Mesenchymal stem cell (in vitro differentiated cells and primary cell): Measurements from ENCODE around the gene RAB11FIP5.

Experiments used
- DNase-seq: peaks from one replicate; pipeline ENCODE4 v3.0.0-alpha.2; 2013
- H2AFZ ChIP-seq: one replicate; pipeline ENCODE4 v1.6.1; 2013; ENCODE audit warnings: low read depth, mild to moderate bottlenecking, control low read depth, inconsistent platforms, low read length, moderate library complexity
- H2AK5ac ChIP-seq: 2 replicates; pipeline ENCODE4 v1.6.1; 2013; ENCODE audit warnings: low read length, moderate library complexity, mild to moderate bottlenecking, inconsistent platforms; ENCODE audit not compliant: severe bottlenecking
- H2BK120ac ChIP-seq: one replicate; pipeline ENCODE4 v1.6.1; 2013; ENCODE audit warnings: low read depth, mild to moderate bottlenecking, inconsistent platforms, low read length, moderate library complexity
- H2BK12ac ChIP-seq, 2 experiments: one replicate each; pipeline ENCODE4 v1.6.1; 2013; ENCODE audit warnings: inconsistent platforms in 2 of 2, low read length in 2 of 2, mild to moderate bottlenecking in 2 of 2, moderate library complexity in 2 of 2, control low read depth in 1 of 2
- H2BK15ac ChIP-seq: one replicate; pipeline ENCODE4 v1.6.1; 2013; ENCODE audit warnings: mild to moderate bottlenecking, low read depth, inconsistent platforms; ENCODE audit not compliant: poor library complexity, severe bottlenecking
- H2BK5ac ChIP-seq: 2 replicates; pipeline ENCODE4 v1.6.1; 2013; ENCODE audit warnings: low read depth, mild to moderate bottlenecking, low read length, control low read depth, inconsistent platforms; ENCODE audit not compliant: poor library complexity, severe bottlenecking
- H3K14ac ChIP-seq, 2 experiments: one replicate each; pipeline ENCODE4 v1.6.1; 2013; ENCODE audit warnings: inconsistent platforms in 2 of 2, low read length in 2 of 2, control low read depth in 1 of 2, mild to moderate bottlenecking in 1 of 2, moderate library complexity in 1 of 2
- H3K18ac ChIP-seq, 2 experiments: one replicate each; pipeline ENCODE4 v1.6.1; 2013; ENCODE audit warnings: inconsistent platforms in 2 of 2, low read length in 2 of 2, control low read depth in 1 of 2, low read depth in 1 of 2, mild to moderate bottlenecking in 1 of 2
- H3K23ac ChIP-seq, 2 experiments: one replicate each; pipeline ENCODE4 v1.6.1; 2013; ENCODE audit warnings: inconsistent platforms in 2 of 2, low read length in 2 of 2, mild to moderate bottlenecking in 2 of 2, moderate library complexity in 2 of 2, control low read depth in 1 of 2
- H3K27ac ChIP-seq: 2 replicates; pipeline ENCODE4 v1.5.1; 2013; ENCODE audit warnings: mild to moderate bottlenecking, moderate library complexity, low read length, control low read depth, inconsistent platforms; ENCODE audit not compliant: poor library complexity, severe bottlenecking
- H3K27me3 ChIP-seq, 2 experiments: 2 replicates each; pipeline versions ENCODE4 v1.6.1 to v1.7.0; 2013; ENCODE audit warnings: low read length in 2 of 2, mild to moderate bottlenecking in 2 of 2, moderate library complexity in 2 of 2, control low read depth in 1 of 2, inconsistent platforms in 1 of 2; ENCODE audit not compliant: control insufficient read depth in 1 of 2, insufficient read depth in 1 of 2
- H3K36me3 ChIP-seq, 2 experiments: 2 replicates each; pipeline versions ENCODE4 v1.6.1 to v1.7.0; 2013; ENCODE audit warnings: low read length in 2 of 2, control low read depth in 1 of 2, inconsistent platforms in 1 of 2, low read depth in 1 of 2, mild to moderate bottlenecking in 1 of 2; ENCODE audit not compliant: insufficient read depth in 2 of 2, control insufficient read depth in 1 of 2
- H3K4ac ChIP-seq, 2 experiments: one replicate each; pipeline ENCODE4 v1.6.1; 2013; ENCODE audit warnings: inconsistent platforms in 2 of 2, low read length in 2 of 2, mild to moderate bottlenecking in 2 of 2, moderate library complexity in 2 of 2, control low read depth in 1 of 2, low read depth in 1 of 2
- H3K4me1 ChIP-seq: 2 replicates; pipeline ENCODE4 v1.6.1; 2013; ENCODE audit warnings: low read depth, low read length, control low read depth; ENCODE audit not compliant: control insufficient read depth, insufficient read depth
- H3K4me2 ChIP-seq: 2 replicates; pipeline ENCODE4 v1.6.1; 2013; ENCODE audit warnings: low read length, mild to moderate bottlenecking, inconsistent platforms; ENCODE audit not compliant: poor library complexity, severe bottlenecking
- H3K4me3 ChIP-seq, 2 experiments: 2 replicates each; pipeline versions ENCODE4 v1.5.1 to v1.7.0; 2013; ENCODE audit warnings: low read length in 2 of 2, mild to moderate bottlenecking in 2 of 2, control low read depth in 1 of 2, low read depth in 1 of 2; ENCODE audit not compliant: insufficient read depth in 1 of 2
- H3K79me1 ChIP-seq: replicated peaks from 2 replicates; pipeline ENCODE4 v1.6.1; 2013; ENCODE audit warnings: mild to moderate bottlenecking, control low read depth, low read length, inconsistent platforms; ENCODE audit not compliant: poor library complexity, severe bottlenecking
- H3K9ac ChIP-seq: 2 replicates; pipeline ENCODE4 v1.7.0; 2013; ENCODE audit warnings: mild to moderate bottlenecking, low read length, moderate library complexity
- H3K9me3 ChIP-seq: 2 replicates; pipeline ENCODE4 v1.7.0; 2013; ENCODE audit warnings: mild to moderate bottlenecking, low read length; ENCODE audit not compliant: control insufficient read depth
- H4K8ac ChIP-seq: one replicate; pipeline ENCODE4 v1.6.1; 2013; ENCODE audit warnings: inconsistent platforms, mild to moderate bottlenecking, low read length, moderate library complexity
- H4K91ac ChIP-seq: one replicate; pipeline ENCODE4 v1.6.1; 2013; ENCODE audit warnings: mild to moderate bottlenecking, low read length, inconsistent platforms
- WGBS: methylation state at CpG from one replicate; pipeline ENCODE4 v1.1.7; 2013; ENCODE audit warnings: mixed read lengths; 5-methylcytosine and 5-hydroxymethylcytosine counted together

RAB11FIP5 gene

DNA sequence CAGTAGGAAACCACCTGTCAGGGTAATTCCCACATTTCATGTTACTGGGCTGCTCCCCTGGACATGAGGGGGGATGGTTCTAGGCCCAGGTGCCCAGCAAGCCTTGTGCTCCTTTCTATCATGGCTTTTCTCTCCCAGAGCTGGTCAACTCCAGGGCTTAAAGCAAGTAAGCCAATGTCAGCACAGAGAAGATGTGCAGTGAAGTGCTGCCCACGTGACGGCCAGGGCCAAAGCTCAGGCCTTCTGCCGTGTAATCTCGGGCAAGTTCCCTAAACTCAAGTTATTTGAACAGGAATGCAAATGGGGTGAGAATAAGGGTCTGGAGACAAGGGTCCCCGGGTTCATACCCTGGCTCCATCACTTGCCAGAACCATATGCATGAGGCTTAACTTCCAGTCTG, 57.8 kb downstream of the RAB11FIP5 start:
- H3K27me3 ChIP-seq, result no peaks in the 10 kb centered on the region
- no peak overlapping the region for H2BK15ac ChIP-seq
- no peak overlapping the region for H2AK5ac ChIP-seq
- no peak overlapping the region for H2AFZ ChIP-seq
- H3K4ac ChIP-seq, result no peak overlapping the region
- no peak overlapping the region for H4K8ac ChIP-seq
- no peak overlapping the region for H3K9ac ChIP-seq
- no peak overlapping the region for H3K27ac ChIP-seq
- no peak overlapping the region for H3K23ac ChIP-seq
- no peak overlapping the region for H2BK12ac ChIP-seq
- H3K4me2 ChIP-seq, result no peak overlapping the region
- H3K14ac ChIP-seq, result no peak overlapping the region
- peaks cover 11% of the 10 kb centered on the region for H3K9me3 ChIP-seq
- H3K4me3 ChIP-seq, result no peak overlapping the region
- peaks cover 20 to 27% of the 10 kb centered on the region in 2 experiments for H3K36me3 ChIP-seq
- peaks cover 28% of the 10 kb centered on the region for H3K79me1 ChIP-seq
- no peak overlapping the region for H4K91ac ChIP-seq
- 88% methylated on average over 5 of the region's 5 CpGs for WGBS
- peaks cover 8% of the 10 kb centered on the region for H3K4me1 ChIP-seq
- no peak for DNase-seq
- H2BK120ac ChIP-seq, result no peak overlapping the region
- H2BK5ac ChIP-seq, result no peak overlapping the region
- H3K18ac ChIP-seq, result no peak overlapping the region

DNA sequence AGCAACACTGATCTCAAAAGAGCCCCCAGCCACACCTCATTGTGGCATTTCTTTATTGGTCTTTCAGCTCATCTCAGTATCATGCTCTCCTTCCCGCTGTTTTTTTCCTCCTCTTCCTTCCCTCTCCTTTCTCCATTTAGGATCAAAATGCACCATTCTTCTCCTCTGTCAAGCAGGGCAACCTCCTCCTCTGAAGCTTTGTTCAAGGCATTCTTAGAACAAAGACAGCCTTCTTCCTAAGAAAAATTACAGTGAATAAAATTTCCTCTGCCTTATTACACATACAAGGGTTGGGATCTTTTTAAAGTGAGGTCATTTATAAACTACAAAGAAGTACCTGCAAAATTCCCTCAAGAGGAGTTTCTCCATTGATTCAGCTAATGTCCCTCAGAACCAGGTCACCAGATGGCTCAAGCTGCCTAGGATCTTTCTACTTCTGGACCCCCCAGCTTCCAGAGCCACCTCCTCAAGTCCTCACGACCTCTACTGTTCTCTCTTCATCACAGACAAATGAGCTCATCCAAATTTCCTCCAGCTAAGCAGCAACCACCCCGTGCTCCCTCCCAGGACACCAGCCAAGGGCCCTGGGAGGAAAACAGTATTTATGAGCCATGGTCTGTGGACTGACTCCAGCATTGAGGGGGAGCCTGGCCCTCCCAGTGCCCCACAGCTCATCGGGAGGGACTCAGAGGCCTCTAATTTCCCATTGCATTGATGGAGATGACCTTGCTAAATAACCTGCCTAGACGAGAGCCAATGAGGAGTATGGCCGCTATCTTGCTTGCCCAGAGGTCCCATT, 59.2 kb downstream of the RAB11FIP5 start:
- WGBS, result 85% methylated on average over 6 of the region's 6 CpGs
- no peak overlapping the region for H2AFZ ChIP-seq

DNA sequence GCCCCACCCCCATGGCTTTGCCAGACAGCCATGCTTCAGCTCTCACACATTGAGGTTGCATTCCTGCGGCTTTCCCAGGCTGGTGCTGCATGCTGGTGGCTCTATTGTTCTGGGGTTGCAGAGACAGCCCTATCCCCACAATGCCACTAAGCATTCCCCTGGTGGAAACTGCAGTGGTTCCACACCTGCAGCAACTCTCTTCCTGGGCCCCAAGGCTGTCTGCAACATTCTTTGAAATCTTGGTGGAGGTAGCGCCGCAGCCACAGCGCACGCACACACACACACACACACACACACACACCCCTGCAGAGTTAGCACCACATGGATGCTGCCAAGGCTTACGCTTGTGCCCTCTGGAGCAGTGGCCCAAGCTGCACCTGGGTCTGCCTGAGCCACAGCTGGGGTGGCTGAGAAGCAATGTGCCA, 62.6 kb downstream of the RAB11FIP5 start:
- peaks cover 9% of the 10 kb centered on the region for H3K4me1 ChIP-seq
- H3K4me2 ChIP-seq, result no peak overlapping the region
- H3K9ac ChIP-seq, result no peak overlapping the region
- no peak for DNase-seq
- H4K91ac ChIP-seq, result no peak overlapping the region
- peak overlapping the region in 1 of 2 experiments; percentile 41 for H3K14ac ChIP-seq
- H3K79me1 ChIP-seq, result peaks cover 14% of the 10 kb centered on the region
- H3K18ac ChIP-seq, result no peak overlapping the region
- H2BK5ac ChIP-seq, result no peak overlapping the region
- no peak overlapping the region for H4K8ac ChIP-seq
- no peak overlapping the region for H3K23ac ChIP-seq
- H3K9me3 ChIP-seq, result no peaks in the 10 kb centered on the region
- H2AFZ ChIP-seq, result no peak overlapping the region
- no peaks in the 10 kb centered on the region for H3K27me3 ChIP-seq
- no peak overlapping the region for H3K4me3 ChIP-seq
- H2BK15ac ChIP-seq, result no peak overlapping the region
- H2BK120ac ChIP-seq, result no peak overlapping the region
- peaks cover under 1 to 7% of the 10 kb centered on the region in 2 experiments for H3K36me3 ChIP-seq
- H2AK5ac ChIP-seq, result peak overlapping the region; percentile 11
- WGBS, result 92% methylated on average over 6 of the region's 6 CpGs
- H3K27ac ChIP-seq, result peak overlapping the region; percentile 34
- no peak overlapping the region for H3K4ac ChIP-seq
- no peak overlapping the region for H2BK12ac ChIP-seq

More for the DNA sequence above, 59.2 kb downstream of the RAB11FIP5 start:
- Histone ChIP-seq H2BK120ac (no peak overlapping the region), H3K36me3 (peaks cover 20 to 27% of the 10 kb centered on the region in 2 experiments), H3K14ac (no peak overlapping the region), H2BK5ac (no peak overlapping the region), H3K4ac (no peak overlapping the region), H2AK5ac (peak overlapping the region; percentile 35), H3K4me2 (no peak overlapping the region), H3K9ac (peak overlapping the region; percentile 58), H3K27me3 (no peaks in the 10 kb centered on the region), H3K18ac (no peak overlapping the region), H3K4me1 (peaks cover 9% of the 10 kb centered on the region), H3K23ac (no peak overlapping the region), H3K9me3 (peaks cover 11% of the 10 kb centered on the region), H2BK12ac (no peak overlapping the region), H4K8ac (no peak overlapping the region), H3K4me3 (peak overlapping the region in 1 of 2 experiments; percentile 45), H4K91ac (no peak overlapping the region), H3K27ac (no peak overlapping the region), H2BK15ac (no peak overlapping the region), H3K79me1 (peaks cover 22% of the 10 kb centered on the region)
- DNase-seq, result no peak

DNA sequence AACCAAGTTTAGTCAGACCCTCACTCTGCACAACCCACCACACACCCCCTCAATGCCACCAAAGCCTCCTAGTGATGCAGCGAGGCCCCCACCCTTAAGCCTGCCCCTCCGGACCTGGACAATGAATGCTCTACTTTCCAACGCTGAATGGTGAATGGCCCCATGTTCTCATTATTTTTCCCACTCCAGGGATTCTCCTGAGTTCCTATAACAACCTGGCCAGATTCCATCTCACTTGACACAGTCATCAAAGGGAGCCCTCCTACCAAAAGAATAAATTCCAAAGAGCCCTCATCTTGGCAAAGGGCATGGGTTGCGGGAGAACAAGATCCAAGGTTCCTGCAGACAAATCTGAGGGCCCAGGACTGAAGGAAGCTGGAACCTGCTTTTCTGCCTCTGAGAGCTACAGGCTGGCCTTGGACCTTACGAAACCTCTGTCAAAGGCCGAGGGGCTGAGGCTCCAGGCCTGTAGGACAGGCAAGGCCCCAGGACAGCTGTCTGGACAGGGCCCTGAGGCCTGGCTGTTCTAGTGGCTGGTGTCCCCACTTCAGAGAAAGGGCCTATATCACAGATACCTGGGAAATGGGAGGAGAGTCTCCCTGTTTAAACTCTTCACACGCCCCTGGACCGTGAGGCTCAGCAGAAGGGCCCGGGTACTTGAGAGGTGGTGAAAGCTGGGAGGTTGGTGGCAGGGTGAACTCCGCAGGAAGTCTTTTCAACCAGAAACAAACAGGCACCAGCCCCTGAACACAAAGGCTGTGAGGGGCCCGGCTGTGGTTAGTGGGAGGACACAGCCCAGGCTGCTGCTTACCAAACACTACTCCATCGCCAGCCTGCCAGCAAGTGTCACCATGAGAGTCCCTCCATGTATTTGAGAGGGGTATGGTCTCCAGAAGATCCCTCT, 68.6 kb downstream of the RAB11FIP5 start:
- no peak overlapping the region for H2BK15ac ChIP-seq
- H2BK12ac ChIP-seq, result no peak overlapping the region
- no peak overlapping the region for H3K14ac ChIP-seq
- H4K91ac ChIP-seq, result no peak overlapping the region
- 97% methylated on average over 9 of the region's 12 CpGs for WGBS
- H2AFZ ChIP-seq, result no peak overlapping the region
- peaks cover 8% of the 10 kb centered on the region for H3K4me1 ChIP-seq
- no peak overlapping the region for H3K4ac ChIP-seq
- peaks cover 11 to 13% of the 10 kb centered on the region in 2 experiments for H3K36me3 ChIP-seq
- H3K18ac ChIP-seq, result no peak overlapping the region
- no peaks in the 10 kb centered on the region for H3K9me3 ChIP-seq
- H2BK5ac ChIP-seq, result no peak overlapping the region
- H3K4me3 ChIP-seq, result no peak overlapping the region
- H3K27me3 ChIP-seq, result no peaks in the 10 kb centered on the region
- H2AK5ac ChIP-seq, result no peak overlapping the region
- H3K27ac ChIP-seq, result no peak overlapping the region
- DNase-seq, result no peak
- no peak overlapping the region for H3K4me2 ChIP-seq
- no peak overlapping the region for H4K8ac ChIP-seq
- H3K9ac ChIP-seq, result no peak overlapping the region
- peaks cover 15% of the 10 kb centered on the region for H3K79me1 ChIP-seq
- H3K23ac ChIP-seq, result no peak overlapping the region
- no peak overlapping the region for H2BK120ac ChIP-seq
